ENCODE measurements around the gene TRIO.

DNA sequence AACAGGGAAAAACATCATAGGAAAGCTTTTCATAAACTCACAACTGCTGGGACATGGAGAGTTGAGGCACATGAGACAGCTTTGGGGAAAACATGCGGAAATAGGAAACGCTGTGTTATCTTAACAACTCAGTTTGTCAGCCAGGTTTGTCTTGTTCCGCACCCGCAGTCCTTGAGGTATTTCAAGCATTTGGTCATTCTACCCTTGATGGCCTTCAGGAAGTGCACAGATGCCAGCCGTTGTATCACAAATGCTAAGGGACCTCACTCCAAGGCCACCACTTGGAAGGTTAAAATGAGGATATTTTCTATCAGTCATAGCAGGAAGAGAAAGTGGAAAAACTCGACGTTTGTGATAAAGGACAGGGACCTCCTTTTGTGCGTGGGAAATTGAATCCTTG is 83.8 kb downstream of the TRIO start:
- TF ChIP-seq, protein P1, sequence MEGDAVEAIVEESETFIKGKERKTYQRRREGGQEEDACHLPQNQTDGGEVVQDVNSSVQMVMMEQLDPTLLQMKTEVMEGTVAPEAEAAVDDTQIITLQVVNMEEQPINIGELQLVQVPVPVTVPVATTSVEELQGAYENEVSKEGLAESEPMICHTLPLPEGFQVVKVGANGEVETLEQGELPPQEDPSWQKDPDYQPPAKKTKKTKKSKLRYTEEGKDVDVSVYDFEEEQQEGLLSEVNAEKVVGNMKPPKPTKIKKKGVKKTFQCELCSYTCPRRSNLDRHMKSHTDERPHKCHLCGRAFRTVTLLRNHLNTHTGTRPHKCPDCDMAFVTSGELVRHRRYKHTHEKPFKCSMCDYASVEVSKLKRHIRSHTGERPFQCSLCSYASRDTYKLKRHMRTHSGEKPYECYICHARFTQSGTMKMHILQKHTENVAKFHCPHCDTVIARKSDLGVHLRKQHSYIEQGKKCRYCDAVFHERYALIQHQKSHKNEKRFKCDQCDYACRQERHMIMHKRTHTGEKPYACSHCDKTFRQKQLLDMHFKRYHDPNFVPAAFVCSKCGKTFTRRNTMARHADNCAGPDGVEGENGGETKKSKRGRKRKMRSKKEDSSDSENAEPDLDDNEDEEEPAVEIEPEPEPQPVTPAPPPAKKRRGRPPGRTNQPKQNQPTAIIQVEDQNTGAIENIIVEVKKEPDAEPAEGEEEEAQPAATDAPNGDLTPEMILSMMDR (IDR thresholded peaks at IDR 0.05), result no peak
- TF ChIP-seq POLR2A (IDR thresholded peaks at IDR 0.05), result no peak
